GM18526 (cell line): Measurements from ENCODE around the gene MCM5.

Experiments used
- POLR2A ChIP-seq: IDR thresholded peaks from 3 replicates; pipeline ENCODE4 v1.6.1; 2011; ENCODE audit not compliant: insufficient read length; ENCODE audit errors: extremely low read depth

MCM5 gene

GRCh38 chr22:35411102-35411501, 11.2 kb downstream of the MCM5 start:
- TF ChIP-seq POLR2A: no peak

- no peak for TF ChIP-seq POLR2A
These were observed 13.7 kb downstream of the MCM5 start for GRCh38 chr22:35413624-35414023.

GRCh38 chr22:35417606-35418005, 17.7 kb downstream of the MCM5 start:
- no peak for TF ChIP-seq POLR2A

- no peak for TF ChIP-seq POLR2A
These were observed 18.1 kb downstream of the MCM5 start for GRCh38 chr22:35418088-35418487.

GRCh38 chr22:35418731-35419130, 18.8 kb downstream of the MCM5 start:
- no peak for TF ChIP-seq POLR2A

GRCh38 chr22:35419756-35420155, 19.8 kb downstream of the MCM5 start:
- TF ChIP-seq POLR2A: no peak

- TF ChIP-seq POLR2A: no peak
These were observed 21.2 kb downstream of the MCM5 start for GRCh38 chr22:35421121-35421520.

- TF ChIP-seq POLR2A: no peak
These were observed 22.2 kb downstream of the MCM5 start for GRCh38 chr22:35422145-35422544.

- no peak for TF ChIP-seq POLR2A
These were observed 23.0 kb downstream of the MCM5 start for GRCh38 chr22:35422936-35423335.

GRCh38 chr22:35424081-35424480, 24.1 kb downstream of the MCM5 start:
- TF ChIP-seq POLR2A: no peak

- no peak for TF ChIP-seq POLR2A
These were observed 24.8 kb downstream of the MCM5 start for GRCh38 chr22:35424761-35425160.

- TF ChIP-seq POLR2A: no peak
These were observed 25.6 kb downstream of the MCM5 start for GRCh38 chr22:35425546-35425945.

GRCh38 chr22:35425971-35426800, 26.2 kb downstream of the MCM5 start:
- TF ChIP-seq POLR2A: no peak

GRCh38 chr22:35426801-35427140, 26.8 kb downstream of the MCM5 start:
- TF ChIP-seq POLR2A: no peak

GRCh38 chr22:35430897-35431322, 31.0 kb downstream of the MCM5 start:
- TF ChIP-seq POLR2A: no peak

- TF ChIP-seq POLR2A: no peak
These were observed 31.7 kb downstream of the MCM5 start for GRCh38 chr22:35431483-35432227.

GRCh38 chr22:35432228-35432905, 32.4 kb downstream of the MCM5 start:
- no peak for TF ChIP-seq POLR2A
